GM18858 (cell line): Measurements from ENCODE around the gene CBL.

Source experiments
- ATAC-seq: cut with Tn5 transposase; IDR thresholded peaks from one replicate; pipeline ENCODE4 v1.9.1; 2021; ENCODE audit not compliant: unreplicated experiment

Gene CBL

GRCh38 chr11:119266517-119267255 lies 60.5 kb downstream of the CBL start:
- ATAC-seq = no peak

- ATAC-seq = no peak
Measured at GRCh38 chr11:119267645-119268044, 61.5 kb downstream of the CBL start.

GRCh38 chr11:119273721-119274120 lies 67.6 kb downstream of the CBL start:
- ATAC-seq = no peak

- ATAC-seq = no peak
Measured at GRCh38 chr11:119277660-119278059, 71.5 kb downstream of the CBL start.

GRCh38 chr11:119282495-119282894 lies 76.4 kb downstream of the CBL start:
- no peak for ATAC-seq

- no peak for ATAC-seq
Measured at GRCh38 chr11:119284344-119285157, 78.4 kb downstream of the CBL start.

GRCh38 chr11:119285431-119285830 lies 79.3 kb downstream of the CBL start:
- ATAC-seq = no peak

- no peak for ATAC-seq
Measured at GRCh38 chr11:119288219-119288618, 82.1 kb downstream of the CBL start.

GRCh38 chr11:119290894-119291497 lies 84.9 kb downstream of the CBL start:
- ATAC-seq = no peak

- ATAC-seq = no peak
Measured at GRCh38 chr11:119293461-119293860, 87.3 kb downstream of the CBL start.

- no peak for ATAC-seq
Measured at GRCh38 chr11:119295178-119295577, 89.0 kb downstream of the CBL start.

GRCh38 chr11:119297938-119298337 lies 91.8 kb downstream of the CBL start:
- no peak for ATAC-seq

- no peak for ATAC-seq
Measured at GRCh38 chr11:119298726-119299125, 92.6 kb downstream of the CBL start.

GRCh38 chr11:119299416-119299815 lies 93.3 kb downstream of the CBL start:
- no peak for ATAC-seq

GRCh38 chr11:119300198-119300964 lies 94.2 kb downstream of the CBL start:
- no peak for ATAC-seq

- no peak for ATAC-seq
Measured at GRCh38 chr11:119303227-119303718, 97.1 kb downstream of the CBL start.

GRCh38 chr11:119305556-119306372 lies 99.6 kb downstream of the CBL start:
- ATAC-seq = no peak

- no peak for ATAC-seq
Measured at GRCh38 chr11:119306373-119306890, 100.3 kb downstream of the CBL start.

- no peak for ATAC-seq
Measured at GRCh38 chr11:119307219-119307618, 101.1 kb downstream of the CBL start.

GRCh38 chr11:119307974-119308373 lies 101.8 kb downstream of the CBL start:
- no peak for ATAC-seq
